GM18507 (cell line): ENCODE data around the gene ZNF367.

Experiments used
- DNase-seq: peaks from one replicate; pipeline ENCODE4 v3.0.0; 2011; ENCODE audit warnings: low read depth; ENCODE audit not compliant: insufficient read length; ENCODE audit errors: extremely low spot score
- FAIRE-seq: peaks from 2 replicates; lab custom pipeline; 2011; peaks lifted over from hg19 to GRCh38; lab: Jason Lieb, UNC

Gene ZNF367

GRCh38 chr9:96411129-96411838, 6.9 kb downstream of the ZNF367 start:
- FAIRE-seq (no peak), DNase-seq (no peak)

- FAIRE-seq (no peak), DNase-seq (no peak)
Measured at GRCh38 chr9:96408409-96409280, 9.5 kb downstream of the ZNF367 start.

- DNase-seq, result no peak
- FAIRE-seq, result no peak
Measured at GRCh38 chr9:96400132-96400910, 17.8 kb downstream of the ZNF367 start.

GRCh38 chr9:96399325-96399633, 18.9 kb downstream of the ZNF367 start:
- FAIRE-seq, result no peak
- DNase-seq, result no peak

GRCh38 chr9:96398582-96399324, 19.4 kb downstream of the ZNF367 start:
- peak; percentile 33 for FAIRE-seq
- no peak for DNase-seq

GRCh38 chr9:96395964-96396363, 22.2 kb downstream of the ZNF367 start:
- FAIRE-seq (no peak), DNase-seq (no peak)

- FAIRE-seq, result no peak
- no peak for DNase-seq
Measured at GRCh38 chr9:96394832-96395496, 23.2 kb downstream of the ZNF367 start.

- DNase-seq (no peak), FAIRE-seq (no peak)
Measured at GRCh38 chr9:96392263-96392662, 25.9 kb downstream of the ZNF367 start.

GRCh38 chr9:96391021-96391765, 27.0 kb downstream of the ZNF367 start:
- DNase-seq (no peak), FAIRE-seq (no peak)

- DNase-seq, result no peak
- no peak for FAIRE-seq
Measured at GRCh38 chr9:96388144-96388543, 30.0 kb downstream of the ZNF367 start.

- no peak for FAIRE-seq
Measured at GRCh38 chr9:96386157-96386556, 32.0 kb downstream of the ZNF367 start.

GRCh38 chr9:96383165-96383942, 34.8 kb downstream of the ZNF367 start, which contains the start of gene SLC35D2:
Gene SLC35D2, minus strand, starts transcription at chr9:96383711. Its CDS starts 77 bp downstream, at chr9:96383634.
- DNase-seq, result no peak
- FAIRE-seq, result no peak

More at GRCh38 chr9:96386157-96386556, 32.0 kb downstream of the ZNF367 start:
- DNase-seq, result no peak

GRCh38 chr9:96382839-96383164, 35.4 kb downstream of the ZNF367 start:
- DNase-seq, result no peak
- no peak for FAIRE-seq

- no peak for DNase-seq
- FAIRE-seq, result no peak
Measured at GRCh38 chr9:96382175-96382574, 36.0 kb downstream of the ZNF367 start.

GRCh38 chr9:96381696-96382095, 36.5 kb downstream of the ZNF367 start:
- FAIRE-seq, result no peak

GRCh38 chr9:96381125-96381524, 37.0 kb downstream of the ZNF367 start:
- FAIRE-seq (no peak), DNase-seq (no peak)

More at GRCh38 chr9:96381696-96382095, 36.5 kb downstream of the ZNF367 start:
- DNase-seq, result no peak

- FAIRE-seq, result no peak
- DNase-seq, result no peak
Measured at GRCh38 chr9:96379461-96379860, 38.7 kb downstream of the ZNF367 start.

- no peak for FAIRE-seq
Measured at GRCh38 chr9:96378187-96378586, 40.0 kb downstream of the ZNF367 start.

More at GRCh38 chr9:96378187-96378586, 40.0 kb downstream of the ZNF367 start:
- DNase-seq, result no peak
